Transverse colon (tissue), 4 donors: ENCODE results near the gene HPGD. TPM values are rescaled to one million over a fixed set of nuclear protein-coding genes. Genes with fewer than 3 reads are reported as not detected.

Experiments used
- DNase-seq: peaks from one replicate; pipeline ENCODE4 v3.0.0-alpha.2; 2019
- H3K27ac ChIP-seq, 4 donors: fragments of 200-600 bp; sonication (generic); 2 replicates each; pipeline ENCODE4 v1.5.1; 2016 to 2018; ENCODE audit warnings: inconsistent platforms in 4 of 4
- H3K27me3 ChIP-seq: fragments of 200-600 bp; sonication (generic); 2 replicates; pipeline ENCODE4 v1.5.1; 2017; ENCODE audit warnings: inconsistent platforms
- H3K36me3 ChIP-seq, 4 donors: fragments of 200-600 bp; sonication (generic); 2 replicates each; pipeline ENCODE4 v1.5.1; 2017 to 2019; ENCODE audit warnings: inconsistent platforms in 4 of 4
- H3K4me1 ChIP-seq, 4 donors: fragments of 200-600 bp; sonication (generic); 2 replicates each; pipeline ENCODE4 v1.5.1; 2017 to 2020; ENCODE audit warnings: inconsistent platforms in 4 of 4
- H3K4me3 ChIP-seq, 4 donors: fragments of 200-600 bp; sonication (generic); 1 replicate in 1 of 4; 2 replicates in 3 of 4; pipeline versions ENCODE4 v1.5.1 to v1.6.1; 2017 to 2019; ENCODE audit warnings: inconsistent platforms in 4 of 4
- H3K9me3 ChIP-seq, 2 donors: fragments of 200-600 bp; sonication (generic); 2 replicates each; pipeline ENCODE4 v1.5.1; 2017 to 2019; ENCODE audit warnings: inconsistent platforms in 2 of 2
- EP300 ChIP-seq: sonication (generic); formaldehyde crosslinking; IDR thresholded peaks from one replicate; pipeline ENCODE4 v1.6.1; 2017; ENCODE audit warnings: antibody characterized with exemption, low read depth
- POLR2A ChIP-seq: fragments of 450-650 bp; IDR thresholded peaks from one replicate; pipeline ENCODE4 v1.6.1; 2016; ENCODE audit warnings: antibody characterized with exemption, mild to moderate bottlenecking, moderate library complexity
- POLR2AphosphoS5 ChIP-seq, 3 donors: sonication (generic); formaldehyde crosslinking; IDR thresholded peaks; one replicate each; pipeline ENCODE4 v1.6.1; 2016; ENCODE audit warnings: antibody characterized with exemption in 3 of 3
- WGBS, 2 donors: methylation state at CpG; one replicate each; pipeline ENCODE4 v1.1.5; 2018; ENCODE audit warnings: low coverage in 1 of 2; 5-methylcytosine and 5-hydroxymethylcytosine counted together
- in situ Hi-C, 4 donors: fragments of 200-750 bp; cut with MboI; loops; one replicate each; pipeline versions ENCODE4 v1.15.0 to v1.15.1; 2017; ENCODE audit warnings: low sequenced_read_pairs in 3 of 4, low pct_ligation_motif_present in 1 of 4, low pct_unique_long_range_greater_than_20kb in 1 of 4
- intact Hi-C: fragments of 100-400 bp; cut with DNase I; formaldehyde crosslinking; loops from one replicate; pipeline ENCODE4 v1.15.1; 2023; ENCODE audit warnings: low total_unique reads
- total RNA-seq, 4 donors: library from RNA; depleted of rRNA; stranded (reverse); fragments of >200 nt; gene quantifications; one replicate each; pipeline ENCODE4 v1.1.0, GENCODE V29; 2016
- TF ChIP-seq, protein P1 (sequence below), 5 experiments: fragments of 200-600 bp in 3 of 5; fragments of 450-650 bp in 2 of 5; sonication (generic) in 3 of 5; IDR thresholded peaks; 1 replicate in 2 of 5; 2 replicates in 3 of 5; pipeline ENCODE4 v1.5.1; 2016 to 2017; ENCODE audit warnings: antibody characterized with exemption in 5 of 5, inconsistent platforms in 3 of 5, mild to moderate bottlenecking in 2 of 5, moderate library complexity in 1 of 5

The HPGD gene
- total RNA-seq, 4 donors from 2014 or later, result 33.0 to 602 (median 361) TPM

GRCh38 chr4:174528226-174528625 is 5.9 kb upstream of the HPGD start:
- Histone ChIP-seq H3K27ac (no peak overlapping the region), H3K4me1 (peaks cover 0 to 16% (median 10%) of the 10 kb centered on the region in 4 donors), H3K36me3 (no peaks in the 10 kb centered on the region), H3K9me3 (no peaks in the 10 kb centered on the region), H3K4me3 (no peak overlapping the region), H3K27me3 (no peaks in the 10 kb centered on the region)
- no peak for TF ChIP-seq EP300
- TF ChIP-seq, protein P1, sequence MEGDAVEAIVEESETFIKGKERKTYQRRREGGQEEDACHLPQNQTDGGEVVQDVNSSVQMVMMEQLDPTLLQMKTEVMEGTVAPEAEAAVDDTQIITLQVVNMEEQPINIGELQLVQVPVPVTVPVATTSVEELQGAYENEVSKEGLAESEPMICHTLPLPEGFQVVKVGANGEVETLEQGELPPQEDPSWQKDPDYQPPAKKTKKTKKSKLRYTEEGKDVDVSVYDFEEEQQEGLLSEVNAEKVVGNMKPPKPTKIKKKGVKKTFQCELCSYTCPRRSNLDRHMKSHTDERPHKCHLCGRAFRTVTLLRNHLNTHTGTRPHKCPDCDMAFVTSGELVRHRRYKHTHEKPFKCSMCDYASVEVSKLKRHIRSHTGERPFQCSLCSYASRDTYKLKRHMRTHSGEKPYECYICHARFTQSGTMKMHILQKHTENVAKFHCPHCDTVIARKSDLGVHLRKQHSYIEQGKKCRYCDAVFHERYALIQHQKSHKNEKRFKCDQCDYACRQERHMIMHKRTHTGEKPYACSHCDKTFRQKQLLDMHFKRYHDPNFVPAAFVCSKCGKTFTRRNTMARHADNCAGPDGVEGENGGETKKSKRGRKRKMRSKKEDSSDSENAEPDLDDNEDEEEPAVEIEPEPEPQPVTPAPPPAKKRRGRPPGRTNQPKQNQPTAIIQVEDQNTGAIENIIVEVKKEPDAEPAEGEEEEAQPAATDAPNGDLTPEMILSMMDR (IDR thresholded peaks at IDR 0.05), result no peak
- TF ChIP-seq POLR2A, result no peak
- TF ChIP-seq POLR2AphosphoS5 (IDR thresholded peaks at IDR 0.05), result no peak
- in situ Hi-C loops, result no loop called here
- WGBS, 2 donors, result 87 to 90% methylated on average over 1 of the region's 1 CpG
- intact Hi-C loops, result no loop called here
- DNase-seq, result no peak

DNA sequence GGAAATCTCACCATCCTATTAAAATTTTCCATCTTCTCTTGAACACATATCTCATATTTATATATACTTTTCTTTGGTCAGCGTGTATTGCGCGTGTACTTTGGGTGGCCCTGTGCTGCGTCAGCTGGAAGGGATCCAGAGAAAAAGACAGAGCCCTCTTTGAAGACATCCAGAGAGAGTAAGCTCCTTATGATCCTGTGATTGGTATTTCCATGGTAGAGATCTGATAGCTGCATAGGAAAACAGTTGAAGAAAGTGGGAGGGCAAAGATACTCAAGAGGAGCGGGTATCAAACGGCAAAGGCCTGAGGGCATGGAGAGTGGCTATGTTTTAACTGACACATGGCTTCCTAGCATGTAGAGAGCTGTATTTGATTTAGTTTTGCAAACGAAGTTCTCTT is 4.4 kb upstream of the HPGD start:
- Histone ChIP-seq H3K4me3 (no peak overlapping the region), H3K4me1 (peaks cover 0 to 18% (median 11%) of the 10 kb centered on the region in 4 donors), H3K27me3 (no peaks in the 10 kb centered on the region), H3K36me3 (no peaks in the 10 kb centered on the region), H3K9me3 (no peaks in the 10 kb centered on the region), H3K27ac (no peak overlapping the region)
- DNase-seq, result no peak
- intact Hi-C loops, result no loop called here
- WGBS, 2 donors, result 84 to 94% methylated on average over 7 of the region's 7 CpGs
- in situ Hi-C loops, result no loop called here
- TF ChIP-seq EP300 (no peak), POLR2AphosphoS5 (IDR thresholded peaks at IDR 0.05) (no peak), POLR2A (no peak)
- TF ChIP-seq, protein P1 (IDR thresholded peaks at IDR 0.05), result no peak

GRCh38 chr4:174524242-174524641 is 2.0 kb upstream of the HPGD start:
- intact Hi-C loops (no loop called here), in situ Hi-C loops (no loop called here)
- H3K4me3 ChIP-seq, result peak overlapping the region in 1 of 4 donors; percentile 81

GRCh38 chr4:174523025-174523693 is 871 bp upstream of the HPGD start:
- TF ChIP-seq POLR2AphosphoS5 (IDR thresholded peaks at IDR 0.05), result no peak
- no peak for TF ChIP-seq POLR2A
- TF ChIP-seq EP300, result no peak
- TF ChIP-seq, protein P1 (IDR thresholded peaks at IDR 0.05), result no peak
- no peaks in the 10 kb centered on the region for H3K27me3 ChIP-seq
- H3K4me3 ChIP-seq, result peak overlapping the region; percentile 60 to 81 (median 65)
- intact Hi-C loops (no loop called here), in situ Hi-C loops (no loop called here)
- H3K36me3 ChIP-seq, result no peaks in the 10 kb centered on the region
- peaks cover 0 to 37% (median 16%) of the 10 kb centered on the region in 4 donors for H3K4me1 ChIP-seq
- no peaks in the 10 kb centered on the region for H3K9me3 ChIP-seq
- 23 to 33% methylated on average over 6 to 10 of the region's 10 CpGs for WGBS, 2 donors
- peak; percentile 12 for DNase-seq
- H3K27ac ChIP-seq, result peak overlapping the region; percentile 84 to 89 (median 87)

More at GRCh38 chr4:174524242-174524641, 2.0 kb upstream of the HPGD start:
- Histone ChIP-seq H3K27ac (peak overlapping the region in 3 of 4 donors; percentile 84 to 89 (median 88)), H3K4me1 (peaks cover 0 to 36% (median 16%) of the 10 kb centered on the region in 4 donors), H3K27me3 (no peaks in the 10 kb centered on the region), H3K36me3 (no peaks in the 10 kb centered on the region), H3K9me3 (no peaks in the 10 kb centered on the region)
- peak; percentile 77 for DNase-seq
- WGBS, 2 donors, result 42 to 66% methylated on average over 3 to 4 of the region's 4 CpGs
- TF ChIP-seq, protein P1 (IDR thresholded peaks at IDR 0.05), result no peak
- peak in 2 of 3 donors; percentile 15 to 63 for TF ChIP-seq POLR2AphosphoS5 (IDR thresholded peaks at IDR 0.05)
